Left lung (tissue), 10 donors: ENCODE measurements around the gene TMEM116. TPM values are rescaled to one million over a fixed set of nuclear protein-coding genes. Genes with fewer than 3 reads are reported as not detected.
"Not testable (repeated sequence)": the region's sequence is repeated elsewhere in the genome, so short reads cannot be mapped to it uniquely, and the experiment has no call there.

Experiments used
- ATAC-seq: fragments of 200-7000 bp; cut with Tn5 transposase; one replicate; pipeline ENCODE4 v1.9.1; 2020; ENCODE audit warnings: moderate library complexity
- DNase-seq, 4 donors: peaks; one replicate each; pipeline ENCODE4 v3.0.0-alpha.2; 2013 to 2020
- H3K27ac ChIP-seq, 2 donors: fragments of 200-600 bp; sonication (generic) in 1 of 2; one replicate each; pipeline versions ENCODE4 v1.5.0 to v1.8.0; 2020 to 2021
- H3K27me3 ChIP-seq, 2 donors: fragments of 200-600 bp; sonication (generic) in 1 of 2; one replicate each; pipeline versions ENCODE4 v1.5.0 to v1.8.0; 2020 to 2021
- H3K36me3 ChIP-seq, 2 donors: fragments of 200-600 bp; sonication (generic) in 1 of 2; one replicate each; pipeline versions ENCODE4 v1.5.0 to v1.8.0; 2020 to 2021
- H3K4me1 ChIP-seq, 2 donors: fragments of 200-600 bp; one replicate each; pipeline ENCODE4 v1.8.0; 2021
- H3K4me3 ChIP-seq, 2 donors: fragments of 200-600 bp; sonication (generic) in 1 of 2; one replicate each; pipeline versions ENCODE4 v1.5.0 to v1.8.0; 2020 to 2021; ENCODE audit warnings: mild to moderate bottlenecking in 1 of 2
- H3K9me3 ChIP-seq, 2 donors: fragments of 200-600 bp; sonication (generic) in 1 of 2; one replicate each; pipeline versions ENCODE4 v1.5.0 to v1.8.0; 2020 to 2021
- intact Hi-C, 2 donors: fragments of 100-400 bp; cut with DNase I; formaldehyde crosslinking; loops; one replicate each; pipeline versions ENCODE4 v1.11.2 to v1.14.2; 2022
- polyA plus RNA-seq, 6 donors: library from polyadenylated mRNA; unstranded; fragments of 120-200 nt; gene quantifications; one replicate each; pipeline ENCODE4 v1.2.1, GENCODE V29; 2013; ENCODE audit not compliant: insufficient read length in 6 of 6
- total RNA-seq, 2 donors: library from RNA; stranded (reverse); fragmentation: NEBNext Ultra II Directional; extraction: Animal tissue kit (Norgen Biotek cat#: 25700); gene quantifications; one replicate each; pipeline ENCODE4 v1.2.1, GENCODE V29; 2021
- TF ChIP-seq, protein P1 (sequence below), 2 donors: fragments of 200-600 bp; sonication (generic) in 1 of 2; IDR thresholded peaks; one replicate each; pipeline versions ENCODE4 v1.5.0 to v1.8.0; 2021; ENCODE audit warnings: antibody characterized with exemption in 2 of 2
- donor health status: DM: no; HTN: yes; CAD: no.
- donor health status: DM: no; HTN: no; CAD: no.

The TMEM116 gene
- total and polyA plus RNA-seq, 8 donors, result 17.9 to 24.6 (median 20.1) TPM

DNA sequence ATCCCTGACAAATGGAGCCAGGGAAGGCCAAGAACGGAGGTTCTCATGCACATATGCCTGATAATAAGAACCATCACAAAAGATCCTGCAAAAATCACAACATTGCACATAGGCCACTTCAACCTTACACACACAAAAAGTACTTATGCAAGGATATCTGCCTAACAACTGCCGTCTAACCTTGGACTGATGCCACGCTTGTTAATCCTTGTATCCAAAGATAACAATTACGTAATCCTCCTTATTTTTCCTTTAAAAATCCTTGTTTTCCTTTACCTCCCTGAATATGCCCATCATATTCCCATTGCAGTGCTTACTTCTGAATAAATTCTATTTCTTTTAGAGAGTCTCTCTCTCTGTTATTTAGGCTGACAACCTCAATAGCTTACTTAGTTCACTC is 59.5 kb downstream of the TMEM116 start:
- intact Hi-C loops, result no loop called here
- DNase-seq (peak in 1 of 4 donors; percentile 7), ATAC-seq (no peak)
- peaks cover 0 to 11% of the 10 kb centered on the region in 2 donors for H3K9me3 ChIP-seq
- no peaks in the 10 kb centered on the region for H3K36me3 ChIP-seq
- H3K4me1 ChIP-seq, result no peaks in the 10 kb centered on the region
- no peak overlapping the region for H3K27ac ChIP-seq
- no peak overlapping the region for H3K4me3 ChIP-seq
- no peaks in the 10 kb centered on the region for H3K27me3 ChIP-seq
- TF ChIP-seq, protein P1, sequence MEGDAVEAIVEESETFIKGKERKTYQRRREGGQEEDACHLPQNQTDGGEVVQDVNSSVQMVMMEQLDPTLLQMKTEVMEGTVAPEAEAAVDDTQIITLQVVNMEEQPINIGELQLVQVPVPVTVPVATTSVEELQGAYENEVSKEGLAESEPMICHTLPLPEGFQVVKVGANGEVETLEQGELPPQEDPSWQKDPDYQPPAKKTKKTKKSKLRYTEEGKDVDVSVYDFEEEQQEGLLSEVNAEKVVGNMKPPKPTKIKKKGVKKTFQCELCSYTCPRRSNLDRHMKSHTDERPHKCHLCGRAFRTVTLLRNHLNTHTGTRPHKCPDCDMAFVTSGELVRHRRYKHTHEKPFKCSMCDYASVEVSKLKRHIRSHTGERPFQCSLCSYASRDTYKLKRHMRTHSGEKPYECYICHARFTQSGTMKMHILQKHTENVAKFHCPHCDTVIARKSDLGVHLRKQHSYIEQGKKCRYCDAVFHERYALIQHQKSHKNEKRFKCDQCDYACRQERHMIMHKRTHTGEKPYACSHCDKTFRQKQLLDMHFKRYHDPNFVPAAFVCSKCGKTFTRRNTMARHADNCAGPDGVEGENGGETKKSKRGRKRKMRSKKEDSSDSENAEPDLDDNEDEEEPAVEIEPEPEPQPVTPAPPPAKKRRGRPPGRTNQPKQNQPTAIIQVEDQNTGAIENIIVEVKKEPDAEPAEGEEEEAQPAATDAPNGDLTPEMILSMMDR (IDR thresholded peaks at IDR 0.05), result no peak

DNA sequence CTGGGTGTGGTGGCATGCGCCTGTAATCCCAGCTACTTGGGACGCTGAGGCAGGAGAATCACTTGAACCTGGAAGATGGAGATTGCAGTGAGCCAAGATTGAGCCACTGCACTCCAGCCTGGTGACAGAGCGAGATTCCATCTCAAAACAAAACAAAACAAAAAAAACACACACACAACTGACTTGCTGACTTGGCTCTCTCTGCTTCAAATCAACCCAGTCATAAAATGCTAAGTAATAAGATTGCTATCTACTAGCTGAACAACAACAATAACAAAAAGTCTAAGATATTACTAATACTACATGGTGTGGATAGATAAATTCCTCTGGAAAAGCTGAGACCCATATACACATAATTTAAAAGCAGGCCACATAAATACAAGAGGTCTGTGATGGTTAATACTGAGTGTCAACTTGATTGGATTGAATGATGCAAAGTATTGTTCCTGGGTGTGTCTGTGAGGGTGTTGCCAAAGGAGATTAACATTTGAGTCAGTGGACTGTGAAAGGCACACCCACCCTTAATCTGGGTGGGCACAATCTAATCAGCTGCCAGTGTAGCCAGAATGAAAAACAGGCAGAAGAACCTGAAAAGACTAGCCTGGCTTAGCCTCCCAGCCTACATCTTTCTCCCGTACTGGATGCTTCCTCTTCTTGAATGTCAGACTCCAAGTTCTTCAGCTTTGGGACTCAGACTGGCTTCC is 60.7 kb downstream of the TMEM116 start:
- H3K27me3 ChIP-seq, DNase-seq, ATAC-seq, H3K4me3 ChIP-seq, H3K27ac ChIP-seq, H3K4me1 ChIP-seq, intact Hi-C loops, H3K36me3 ChIP-seq: not testable (repeated sequence)
- H3K9me3 ChIP-seq, result peaks cover 0 to 11% of the 10 kb centered on the region in 2 donors

DNA sequence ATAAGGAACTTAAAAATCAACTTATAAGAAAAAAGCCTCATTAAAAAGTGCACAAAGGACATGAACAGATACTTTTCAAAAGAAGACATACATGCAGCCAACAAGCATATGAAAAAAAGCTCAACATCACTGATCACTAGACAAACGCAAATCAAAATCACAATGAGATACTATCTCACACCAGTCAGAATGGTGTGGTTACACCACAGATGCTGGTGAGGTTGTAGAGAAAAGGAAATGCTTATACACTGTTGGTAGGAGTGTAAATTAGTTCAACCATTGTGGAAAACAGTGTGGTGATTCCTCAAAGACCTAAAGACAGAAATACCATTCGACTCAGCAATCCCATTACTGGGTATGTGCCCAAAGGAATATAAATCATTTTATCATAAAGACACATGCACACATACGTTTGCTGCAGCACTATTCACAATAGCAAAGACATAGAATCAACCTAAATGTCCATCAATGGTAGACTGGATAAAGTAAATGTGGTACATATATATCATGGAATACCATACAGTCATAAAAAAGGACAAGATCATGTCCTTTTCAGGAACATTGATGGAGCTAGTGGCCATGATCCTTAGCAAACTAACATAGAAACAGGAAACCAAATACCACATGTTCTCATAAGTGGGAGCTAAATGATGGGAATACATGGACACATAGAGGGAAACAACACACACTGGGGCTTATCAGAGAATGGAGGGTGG is 61.8 kb downstream of the TMEM116 start:
- H3K4me1 ChIP-seq, H3K36me3 ChIP-seq, ATAC-seq, DNase-seq, H3K4me3 ChIP-seq, H3K27ac ChIP-seq, intact Hi-C loops, H3K27me3 ChIP-seq: not testable (repeated sequence)
- peaks cover 0 to 11% of the 10 kb centered on the region in 2 donors for H3K9me3 ChIP-seq

DNA sequence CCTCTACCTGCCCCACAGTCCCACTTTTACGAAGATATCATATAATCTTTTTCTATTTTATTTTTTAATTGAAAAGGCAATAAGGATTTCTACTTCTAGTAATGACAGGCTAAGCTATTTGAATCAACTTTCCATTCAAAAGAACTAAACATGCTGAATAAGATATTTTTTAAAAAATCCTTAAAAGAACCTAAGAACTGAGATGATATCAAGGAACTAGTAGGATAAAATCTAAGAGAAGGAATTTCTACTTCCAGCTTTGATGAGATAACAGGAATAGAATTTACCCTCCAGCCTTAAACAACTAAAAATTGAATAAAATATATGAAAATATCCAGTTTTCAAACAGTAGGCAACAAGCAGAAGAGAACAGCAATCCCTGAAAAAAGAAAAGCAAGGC is 69.0 kb downstream of the TMEM116 start:
- TF ChIP-seq, protein P1 (IDR thresholded peaks at IDR 0.05), result no peak
- H3K4me3 ChIP-seq, result no peak overlapping the region
- H3K36me3 ChIP-seq, result no peaks in the 10 kb centered on the region
- H3K4me1 ChIP-seq, result no peaks in the 10 kb centered on the region
- no peak for ATAC-seq
- H3K27me3 ChIP-seq, result no peaks in the 10 kb centered on the region
- no peak for DNase-seq
- intact Hi-C loops, result no loop called here
- no peaks in the 10 kb centered on the region for H3K9me3 ChIP-seq
- H3K27ac ChIP-seq, result no peak overlapping the region

DNA sequence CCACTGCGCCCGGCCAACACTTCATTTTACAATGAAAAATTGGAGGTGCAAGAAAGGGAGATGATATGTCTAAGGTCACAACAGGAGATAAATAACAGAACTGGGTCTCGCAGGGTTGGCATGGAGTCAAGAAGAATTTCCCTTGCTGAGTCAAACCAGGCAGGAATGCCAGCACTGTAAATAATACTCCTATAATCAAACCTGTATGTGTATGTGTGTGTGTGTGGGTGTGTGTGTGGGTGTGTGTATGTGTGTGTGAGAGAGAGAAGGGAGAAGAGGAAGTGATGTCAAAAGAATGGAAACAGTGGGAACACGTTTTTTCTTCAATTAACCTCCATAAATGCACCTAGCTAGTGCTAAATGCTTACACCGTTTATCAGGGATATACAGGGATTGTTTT is 70.4 kb downstream of the TMEM116 start:
- Histone ChIP-seq H3K9me3 (no peaks in the 10 kb centered on the region), H3K27ac (no peak overlapping the region), H3K27me3 (no peaks in the 10 kb centered on the region), H3K4me3 (no peak overlapping the region), H3K36me3 (no peaks in the 10 kb centered on the region), H3K4me1 (no peaks in the 10 kb centered on the region)
- TF ChIP-seq, protein P1 (IDR thresholded peaks at IDR 0.05), result no peak
- ATAC-seq (no peak), DNase-seq (no peak)
- intact Hi-C loops, result no loop called here

DNA sequence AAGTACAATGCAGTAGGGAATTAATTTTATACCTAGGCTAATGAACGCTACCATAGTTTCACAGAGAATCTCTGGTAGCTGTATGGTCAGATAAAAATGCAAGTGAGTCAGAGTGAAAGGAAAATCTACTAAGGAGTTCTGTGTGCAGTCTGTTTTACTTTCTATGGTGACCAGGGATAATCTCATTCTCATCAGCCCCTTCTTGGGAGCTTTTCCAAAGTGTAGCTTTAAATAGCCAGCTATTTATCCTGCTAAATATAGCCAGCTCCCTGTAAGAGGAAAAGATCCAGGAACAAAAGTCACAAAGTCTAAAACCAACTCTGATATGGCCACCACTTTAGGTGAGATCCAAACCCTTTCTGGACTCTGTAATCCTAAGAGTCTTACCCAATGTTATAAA is 75.5 kb downstream of the TMEM116 start:
- Histone ChIP-seq H3K36me3 (no peaks in the 10 kb centered on the region), H3K4me1 (no peaks in the 10 kb centered on the region), H3K27ac (no peak overlapping the region), H3K4me3 (no peak overlapping the region), H3K9me3 (no peaks in the 10 kb centered on the region), H3K27me3 (no peaks in the 10 kb centered on the region)
- DNase-seq, result no peak
- TF ChIP-seq, protein P1 (IDR thresholded peaks at IDR 0.05), result no peak
- no peak for ATAC-seq
- intact Hi-C loops, result no loop called here
